ENCODE results near the gene CCDC159.
"Not testable (repeated sequence)": the region's sequence is repeated elsewhere in the genome, so short reads cannot be mapped to it uniquely, and the experiment has no call there.

The CCDC159 gene

DNA sequence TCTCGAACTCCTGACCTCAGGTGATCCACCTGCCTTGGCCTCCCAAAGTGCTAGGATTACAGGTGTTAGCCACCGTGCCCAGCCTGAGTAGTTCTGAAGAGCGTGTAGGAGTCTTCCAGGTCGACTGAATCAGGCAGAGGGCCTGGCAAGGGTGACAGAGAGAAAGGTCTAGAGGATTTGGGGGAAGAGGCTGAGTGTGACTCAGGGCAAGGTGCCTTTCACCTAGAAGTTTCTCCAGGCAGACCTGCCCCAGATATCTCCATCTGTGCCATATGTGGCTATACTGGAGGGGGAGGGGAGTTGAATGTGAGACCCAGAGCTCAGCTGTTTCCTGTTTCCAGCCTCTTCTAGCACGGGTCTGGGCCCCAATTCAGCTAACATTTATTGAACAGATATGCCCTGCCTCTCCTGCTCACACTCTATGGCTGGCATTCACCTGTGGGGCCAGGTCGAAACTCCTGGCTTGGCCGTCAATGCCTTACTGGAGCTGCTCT, 1.3 kb downstream of the CCDC159 start:
- CTCF ChIA-PET = interaction anchor here (1.0 to 2.6 kb wide), 5 partner anchors 21 to 135 kb away, joined by 3 to 11 read pairs (median 6); no protein-coding TSS in a partner anchor
- TF ChIP-seq, protein P1, sequence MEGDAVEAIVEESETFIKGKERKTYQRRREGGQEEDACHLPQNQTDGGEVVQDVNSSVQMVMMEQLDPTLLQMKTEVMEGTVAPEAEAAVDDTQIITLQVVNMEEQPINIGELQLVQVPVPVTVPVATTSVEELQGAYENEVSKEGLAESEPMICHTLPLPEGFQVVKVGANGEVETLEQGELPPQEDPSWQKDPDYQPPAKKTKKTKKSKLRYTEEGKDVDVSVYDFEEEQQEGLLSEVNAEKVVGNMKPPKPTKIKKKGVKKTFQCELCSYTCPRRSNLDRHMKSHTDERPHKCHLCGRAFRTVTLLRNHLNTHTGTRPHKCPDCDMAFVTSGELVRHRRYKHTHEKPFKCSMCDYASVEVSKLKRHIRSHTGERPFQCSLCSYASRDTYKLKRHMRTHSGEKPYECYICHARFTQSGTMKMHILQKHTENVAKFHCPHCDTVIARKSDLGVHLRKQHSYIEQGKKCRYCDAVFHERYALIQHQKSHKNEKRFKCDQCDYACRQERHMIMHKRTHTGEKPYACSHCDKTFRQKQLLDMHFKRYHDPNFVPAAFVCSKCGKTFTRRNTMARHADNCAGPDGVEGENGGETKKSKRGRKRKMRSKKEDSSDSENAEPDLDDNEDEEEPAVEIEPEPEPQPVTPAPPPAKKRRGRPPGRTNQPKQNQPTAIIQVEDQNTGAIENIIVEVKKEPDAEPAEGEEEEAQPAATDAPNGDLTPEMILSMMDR (IDR thresholded peaks at IDR 0.05; ENCODE audit: control extremely low read depth, extremely low read depth, low read depth, missing control alignments) = no peak
- no peak for DNase-seq (ENCODE audit: extremely low spot score)
- POLR2A ChIA-PET = no interaction called here

DNA sequence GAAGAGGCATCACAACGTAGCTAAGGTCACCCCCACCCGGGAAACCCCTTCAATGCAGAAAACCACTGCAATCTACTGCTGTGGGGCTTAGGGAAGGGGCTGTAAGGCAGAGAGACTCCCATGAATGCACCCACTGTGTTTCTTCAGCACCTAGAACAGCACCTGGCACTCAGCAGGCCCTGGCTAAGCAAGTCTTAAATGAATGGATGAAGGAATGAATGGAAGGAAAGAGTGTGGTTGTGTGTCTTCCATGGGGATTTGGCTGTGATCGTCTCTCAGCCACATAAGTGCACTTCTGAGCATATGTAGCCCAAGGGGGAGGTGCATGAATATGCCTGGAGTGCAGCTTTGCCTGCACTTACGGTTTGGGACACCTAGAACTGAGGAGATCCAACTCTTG, 2.9 kb downstream of the CCDC159 start:
- CTCF ChIA-PET = interaction anchor here (0.8 to 1.4 kb wide), 5 partner anchors 9 to 86 kb away, joined by 3 to 4 read pairs (median 4); partner anchors contain the start of genes ODAD3, RAB3D and SWSAP1
- TF ChIP-seq, protein P1 (IDR thresholded peaks at IDR 0.05; ENCODE audit: control extremely low read depth, extremely low read depth, low read depth, missing control alignments) = no peak
- DNase-seq (ENCODE audit: extremely low spot score) = no peak
- POLR2A ChIA-PET = no interaction called here

DNA sequence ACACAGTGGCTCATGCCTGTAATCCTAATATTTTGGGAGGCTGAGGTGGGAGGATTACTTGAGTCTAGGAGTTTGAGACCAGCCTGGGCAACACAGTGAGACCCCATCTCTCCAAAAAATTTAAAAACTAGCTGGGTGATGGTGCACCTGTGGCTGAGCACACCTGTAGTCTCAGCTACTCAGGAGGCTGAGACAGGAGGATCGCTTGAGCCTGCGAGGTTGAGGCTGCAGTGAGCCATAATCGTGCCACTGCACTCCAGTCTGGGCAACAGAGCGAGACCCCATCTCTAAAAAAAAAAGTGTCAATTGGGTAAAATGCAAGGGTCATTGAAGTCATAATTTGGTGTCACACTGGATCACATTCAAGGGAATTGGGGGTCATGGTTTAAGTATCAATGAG, 7.8 kb downstream of the CCDC159 start:
- POLR2A ChIA-PET; DNase-seq (ENCODE audit: extremely low spot score): not testable (repeated sequence)
- CTCF ChIA-PET = interaction anchor here (1.0 kb wide), 1 partner anchor 65 kb away, joined by 3 read pairs; the partner anchor contains the start of gene RGL3

DNA sequence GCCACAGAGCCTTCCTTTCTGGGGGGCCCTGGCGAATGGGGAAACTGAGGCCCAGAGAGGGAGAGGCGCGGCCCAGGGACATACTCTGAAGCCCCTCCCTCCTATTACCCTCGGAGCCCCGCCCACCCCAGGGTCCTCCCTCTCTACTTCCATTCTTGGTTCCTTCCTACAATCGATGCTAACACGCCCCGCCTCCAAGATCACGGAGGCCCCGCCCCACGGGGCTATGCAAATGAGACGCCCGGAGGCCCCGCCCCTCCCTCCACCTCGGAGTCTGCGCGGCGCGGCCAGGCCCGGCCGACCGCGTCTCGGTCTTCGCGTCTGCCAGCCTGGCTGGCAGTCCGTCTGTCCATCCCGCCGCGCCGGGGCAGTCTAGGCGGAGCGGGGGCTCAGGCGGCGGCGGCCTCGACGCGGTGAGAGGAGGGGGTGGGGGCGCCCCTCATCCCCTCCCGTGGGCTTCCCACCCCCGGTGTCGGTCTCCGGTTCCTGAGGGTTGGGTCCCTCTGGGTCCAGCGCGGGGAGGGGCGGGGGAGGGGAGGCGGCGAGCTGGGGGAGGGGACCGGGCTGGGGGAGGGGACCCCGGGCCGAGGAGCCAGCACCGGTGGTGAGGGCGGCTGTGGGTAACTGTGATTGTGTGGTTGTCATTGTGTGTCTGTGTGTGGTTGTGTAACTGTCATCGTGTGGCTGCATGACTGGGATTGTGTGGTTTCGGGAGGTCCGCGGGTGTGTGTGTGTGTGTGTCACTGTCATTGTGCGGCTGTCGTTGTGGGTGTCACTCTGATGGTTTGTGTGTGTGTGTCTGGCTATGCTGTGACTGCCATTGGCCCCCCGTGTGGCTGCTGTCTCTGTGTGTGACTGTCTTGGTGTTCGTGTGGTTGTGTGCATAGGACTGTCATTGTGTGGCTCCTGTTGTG, 9.1 kb downstream of the CCDC159 start, which contains the start of gene PLPPR2:
Gene PLPPR2, plus strand, starts transcription at position 273 of the 914 bp plus-strand sequence. CDS start 2,242 bp downstream, outside the sequence.
- TF ChIP-seq, protein P1 (IDR thresholded peaks at IDR 0.05; ENCODE audit: control extremely low read depth, extremely low read depth, low read depth, missing control alignments) = no peak

DNA sequence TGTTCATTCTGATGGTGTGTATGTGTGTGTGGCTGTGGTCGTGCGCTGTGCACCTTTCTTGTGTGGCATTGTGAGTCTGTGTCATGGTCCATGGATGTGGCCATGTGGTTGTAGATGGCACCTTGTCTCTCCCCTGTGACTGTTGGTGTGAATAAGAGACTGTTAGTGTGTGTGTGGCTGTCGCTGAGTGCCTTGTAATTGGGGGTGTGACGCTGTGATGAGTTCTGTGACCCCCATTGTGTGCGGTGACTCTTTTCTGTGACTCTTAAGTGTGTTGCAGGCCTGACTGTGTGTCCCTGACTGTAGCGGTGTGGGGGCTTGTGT, 9.7 kb downstream of the CCDC159 start:
- TF ChIP-seq, protein P1 (IDR thresholded peaks at IDR 0.05; ENCODE audit: control extremely low read depth, extremely low read depth, low read depth, missing control alignments) = no peak

More for the DNA sequence above, 9.1 kb downstream of the CCDC159 start, which contains the start of gene PLPPR2:
- ChIA-PET POLR2A (no interaction called here), CTCF (no interaction called here)
- DNase-seq (ENCODE audit: extremely low spot score) = peak; percentile 83

DNA sequence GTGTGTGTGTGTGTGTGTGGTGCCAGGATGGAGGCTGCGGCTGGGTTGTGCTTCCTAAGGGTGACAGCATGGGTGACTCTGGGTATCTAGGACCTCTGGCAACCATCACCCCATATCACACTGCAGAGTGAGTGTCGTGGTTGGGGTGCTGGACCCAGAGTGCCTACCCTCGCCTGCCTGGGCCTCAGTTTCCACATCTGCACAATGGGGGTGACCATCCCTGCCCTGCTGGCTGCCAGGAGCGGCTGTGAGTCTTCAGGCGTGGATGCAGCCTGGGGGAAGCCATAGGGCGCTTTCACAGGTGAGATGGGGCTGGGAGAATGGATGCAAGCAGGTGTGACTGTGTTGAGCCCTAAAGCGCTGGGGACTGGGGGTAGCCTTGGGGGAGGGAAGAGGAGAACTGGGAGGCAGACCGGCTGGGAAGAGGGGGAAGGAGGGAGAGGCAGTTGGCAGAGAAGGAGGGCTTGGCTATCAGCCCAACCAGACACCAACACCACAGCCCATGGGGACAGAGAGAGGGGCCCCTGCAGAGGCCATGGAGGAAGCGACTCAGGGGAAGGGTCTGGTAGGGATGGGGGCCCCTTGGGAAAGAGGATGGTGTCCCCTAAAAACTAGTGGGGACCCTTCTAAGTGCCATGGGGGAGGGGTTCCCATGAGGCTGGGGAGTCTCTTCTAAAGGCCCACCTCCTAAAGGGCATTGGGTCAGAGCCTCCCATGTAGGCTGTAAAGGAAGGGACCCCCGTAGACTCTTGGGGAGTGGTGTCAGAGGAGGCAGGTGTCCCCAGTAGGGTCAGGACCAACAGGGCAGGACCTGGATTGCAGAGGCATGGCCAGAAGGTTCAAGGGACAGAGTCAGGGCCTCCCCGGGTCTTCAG, 10.6 kb downstream of the CCDC159 start:
- TF ChIP-seq, protein P1 (IDR thresholded peaks at IDR 0.05; ENCODE audit: control extremely low read depth, extremely low read depth, low read depth, missing control alignments) = no peak
- no peak for DNase-seq (ENCODE audit: extremely low spot score)
- ChIA-PET CTCF (interaction anchor here (1.5 to 3.4 kb wide), 2 partner anchors 8 to 12 kb away, joined by 4 to 11 read pairs; no protein-coding TSS in a partner anchor), POLR2A (no interaction called here)

More for the DNA sequence above, 9.7 kb downstream of the CCDC159 start:
- CTCF ChIA-PET = no interaction called here
- no peak for DNase-seq (ENCODE audit: extremely low spot score)
- POLR2A ChIA-PET = no interaction called here
